ENCODE results near the gene CEBPB.

The CEBPB gene

GRCh38 chr20:50211091-50211490, 20.5 kb downstream of the CEBPB start:
- H3K36me3 Mint-ChIP-seq (ENCODE audit: low read depth), result no peaks in the 10 kb centered on the region
- no peaks in the 10 kb centered on the region for H3K9me3 Mint-ChIP-seq
- no peak overlapping the region for H3K27ac Mint-ChIP-seq
- no peak overlapping the region for H3K4me3 Mint-ChIP-seq
- H3K27me3 Mint-ChIP-seq (ENCODE audit: low read depth), result peaks cover 35% of the 10 kb centered on the region
- no peak for TF ChIP-seq CTCF (IDR thresholded peaks at IDR 0.05; ENCODE audit: unreplicated experiment in 3 of 3)
- H3K4me1 Mint-ChIP-seq, result peaks cover 6% of the 10 kb centered on the region

GRCh38 chr20:50213531-50214106, 23.0 kb downstream of the CEBPB start:
- no peak overlapping the region for H3K4me3 Mint-ChIP-seq
- TF ChIP-seq CTCF (IDR thresholded peaks at IDR 0.05; ENCODE audit: unreplicated experiment in 3 of 3), result no peak
- peaks cover 11% of the 10 kb centered on the region for H3K4me1 Mint-ChIP-seq
- H3K36me3 Mint-ChIP-seq (ENCODE audit: low read depth), result no peaks in the 10 kb centered on the region
- no peaks in the 10 kb centered on the region for H3K9me3 Mint-ChIP-seq
- H3K27ac Mint-ChIP-seq, result no peak overlapping the region
- H3K27me3 Mint-ChIP-seq (ENCODE audit: low read depth), result peaks cover 34% of the 10 kb centered on the region

GRCh38 chr20:50214226-50215024, 23.8 kb downstream of the CEBPB start:
- H3K27me3 Mint-ChIP-seq (ENCODE audit: low read depth), result peaks cover 34% of the 10 kb centered on the region
- H3K27ac Mint-ChIP-seq, result peak overlapping the region in 1 of 3 experiments; percentile 57
- TF ChIP-seq CTCF (IDR thresholded peaks at IDR 0.05; ENCODE audit: unreplicated experiment in 3 of 3), result no peak
- no peak overlapping the region for H3K4me3 Mint-ChIP-seq
- H3K4me1 Mint-ChIP-seq, result peaks cover 11% of the 10 kb centered on the region
- H3K36me3 Mint-ChIP-seq (ENCODE audit: low read depth), result no peaks in the 10 kb centered on the region
- no peaks in the 10 kb centered on the region for H3K9me3 Mint-ChIP-seq

- Mint-ChIP-seq H3K36me3 (ENCODE audit: low read depth) (no peaks in the 10 kb centered on the region), H3K9me3 (no peaks in the 10 kb centered on the region), H3K4me1 (peaks cover 11% of the 10 kb centered on the region), H3K27me3 (ENCODE audit: low read depth) (peaks cover 34% of the 10 kb centered on the region), H3K27ac (peak overlapping the region in 1 of 3 experiments; percentile 9), H3K4me3 (no peak overlapping the region)
- TF ChIP-seq CTCF (IDR thresholded peaks at IDR 0.05; ENCODE audit: unreplicated experiment in 3 of 3), result no peak
These were observed 24.6 kb downstream of the CEBPB start for GRCh38 chr20:50215101-50215690.

- H3K27me3 Mint-ChIP-seq (ENCODE audit: low read depth), result peaks cover 34% of the 10 kb centered on the region
- H3K4me1 Mint-ChIP-seq, result peaks cover 11% of the 10 kb centered on the region
- H3K27ac Mint-ChIP-seq, result peak overlapping the region in 1 of 3 experiments; percentile 66
- H3K36me3 Mint-ChIP-seq (ENCODE audit: low read depth), result no peaks in the 10 kb centered on the region
- no peaks in the 10 kb centered on the region for H3K9me3 Mint-ChIP-seq
- no peak for TF ChIP-seq CTCF (IDR thresholded peaks at IDR 0.05; ENCODE audit: unreplicated experiment in 3 of 3)
- H3K4me3 Mint-ChIP-seq, result no peak overlapping the region
These were observed 25.3 kb downstream of the CEBPB start for GRCh38 chr20:50215926-50216325.

Measured in nephron (organoid).